ENCODE measurements around the gene KIT. TPM values are rescaled to one million over a fixed set of nuclear protein-coding genes. Genes with fewer than 3 reads are reported as not detected.
"Not testable (repeated sequence)": the region's sequence is repeated elsewhere in the genome, so short reads cannot be mapped to it uniquely, and the experiment has no call there.

The KIT gene
- polyA plus RNA-seq, 1 experiment: 3.3 TPM

GRCh38 chr4:54626113-54626512, 31.6 kb upstream of the KIT start:
- H3K36me3 ChIP-seq (ENCODE audit: control insufficient read depth, insufficient read depth, low read length): no peaks in the 10 kb centered on the region
- ChIA-PET POLR2A (no interaction called here), CTCF (interaction anchor here (0.9 kb wide), 1 partner anchor 10 kb away, joined by 4 read pairs; no protein-coding TSS in a partner anchor)
- H3K27me3 ChIP-seq (ENCODE audit: control insufficient read depth, insufficient read depth, low read length): peaks cover 4% of the 10 kb centered on the region
- DNase-seq (ENCODE audit: low read depth): no peak
- no peak overlapping the region for H3K4me3 ChIP-seq (ENCODE audit: low read depth, low read length)
- no peak for TF ChIP-seq CTCF (IDR thresholded peaks at IDR 0.05; ENCODE audit: insufficient read depth, low read depth, low read length)

GRCh38 chr4:54632537-54632936, 25.2 kb upstream of the KIT start:
- H3K27me3 ChIP-seq (ENCODE audit: control insufficient read depth, insufficient read depth, low read length): no peaks in the 10 kb centered on the region
- ChIA-PET CTCF (interaction anchor here (1.5 kb wide), 1 partner anchor 22 kb away, joined by 3 read pairs; no protein-coding TSS in a partner anchor), POLR2A (no interaction called here)
- no peaks in the 10 kb centered on the region for H3K36me3 ChIP-seq (ENCODE audit: control insufficient read depth, insufficient read depth, low read length)
- TF ChIP-seq CTCF (IDR thresholded peaks at IDR 0.05; ENCODE audit: insufficient read depth, low read depth, low read length): no peak
- no peak for DNase-seq (ENCODE audit: low read depth)
- H3K4me3 ChIP-seq (ENCODE audit: low read depth, low read length): no peak overlapping the region

GRCh38 chr4:54633102-54633740, 24.5 kb upstream of the KIT start:
- H3K4me3 ChIP-seq (ENCODE audit: low read depth, low read length); H3K27me3 ChIP-seq (ENCODE audit: control insufficient read depth, insufficient read depth, low read length); DNase-seq (ENCODE audit: low read depth); H3K36me3 ChIP-seq (ENCODE audit: control insufficient read depth, insufficient read depth, low read length); POLR2A ChIA-PET: not testable (repeated sequence)
- CTCF ChIA-PET: interaction anchor here (1.5 kb wide), 1 partner anchor 23 kb away, joined by 3 read pairs; no protein-coding TSS in a partner anchor

- POLR2A ChIA-PET: no interaction called here
- no peak overlapping the region for H3K4me3 ChIP-seq (ENCODE audit: low read depth, low read length)
- no peaks in the 10 kb centered on the region for H3K27me3 ChIP-seq (ENCODE audit: control insufficient read depth, insufficient read depth, low read length)
- H3K36me3 ChIP-seq (ENCODE audit: control insufficient read depth, insufficient read depth, low read length): no peaks in the 10 kb centered on the region
- no peak for DNase-seq (ENCODE audit: low read depth)
- CTCF ChIA-PET: interaction anchor here (0.8 kb wide), 1 partner anchor 11 kb away, joined by 4 read pairs; no protein-coding TSS in a partner anchor
- no peak for TF ChIP-seq CTCF (IDR thresholded peaks at IDR 0.05; ENCODE audit: insufficient read depth, low read depth, low read length)
Measured at GRCh38 chr4:54635318-54635717, 22.4 kb upstream of the KIT start.

- no peak overlapping the region for H3K4me3 ChIP-seq (ENCODE audit: low read depth, low read length)
- TF ChIP-seq CTCF (IDR thresholded peaks at IDR 0.05; ENCODE audit: insufficient read depth, low read depth, low read length): no peak
- ChIA-PET CTCF (no interaction called here), POLR2A (no interaction called here)
- no peaks in the 10 kb centered on the region for H3K36me3 ChIP-seq (ENCODE audit: control insufficient read depth, insufficient read depth, low read length)
- no peaks in the 10 kb centered on the region for H3K27me3 ChIP-seq (ENCODE audit: control insufficient read depth, insufficient read depth, low read length)
- DNase-seq (ENCODE audit: low read depth): no peak
Measured at GRCh38 chr4:54637325-54637724, 20.4 kb upstream of the KIT start.

GRCh38 chr4:54641101-54641500, 16.7 kb upstream of the KIT start:
- CTCF ChIA-PET; H3K27me3 ChIP-seq (ENCODE audit: control insufficient read depth, insufficient read depth, low read length); H3K4me3 ChIP-seq (ENCODE audit: low read depth, low read length); H3K36me3 ChIP-seq (ENCODE audit: control insufficient read depth, insufficient read depth, low read length); DNase-seq (ENCODE audit: low read depth); POLR2A ChIA-PET: not testable (repeated sequence)
